HCT116 (cell line): ENCODE data around the gene STPG2. TPM values are rescaled to one million over a fixed set of nuclear protein-coding genes. Genes with fewer than 3 reads are reported as not detected.

Source experiments
- ATAC-seq: fragments of 200-7000 bp; cut with Tn5 transposase; 2 replicates; pipeline ENCODE4 v1.9.1; 2020; ENCODE audit warnings: mild to moderate bottlenecking, moderate library complexity
- BruUV-seq: library from RNA; stranded (reverse); fragments of 400-500 nt; replicated peaks from 2 replicates; lab custom pipeline; 2021; lab: Mats Ljungman, UMichigan
- CTCF ChIA-PET: fragments of 300-600 bp; sonication (Branson Sonifier 250); formaldehyde crosslinking; loops from one replicate; lab custom pipeline; 2021; ENCODE audit warnings: antibody characterized with exemption; lab: Charles Lee
- POLR2A ChIA-PET: fragments of 300-600, 350-600 bp; sonication (Branson Sonifier 250); formaldehyde crosslinking; loops from one replicate; lab custom pipeline; 2021; ENCODE audit warnings: antibody characterized with exemption; lab: Charles Lee
- RAD21 ChIA-PET, 2 experiments: fragments of 300-600 bp; sonication (Branson Sonifier 250); formaldehyde crosslinking; loops; one replicate each; lab custom pipeline; 2023; ENCODE audit warnings: low total read pairs in 2 of 2; ENCODE audit not compliant: uncharacterized antibody in 2 of 2, unreplicated experiment in 2 of 2, low non-redundant PET in 1 of 2; lab: Charles Lee
- DNase-seq: peaks from one replicate; pipeline ENCODE4 v3.0.0-alpha.2; 2010; ENCODE audit warnings: low read depth, low spot score
- H2AFZ ChIP-seq: fragments of 200-600 bp; shearing (Covaris generic), sonication (generic); 2 replicates; pipeline ENCODE4 v1.6.1; 2017; ENCODE audit warnings: low read depth, mixed run types, mixed read lengths, antibody characterized with exemption, low read length; ENCODE audit not compliant: poor library complexity, severe bottlenecking
- H3K27ac ChIP-seq: 2 replicates; pipeline ENCODE4 v1.5.1; 2012; ENCODE audit warnings: low read depth, low read length
- H3K27me3 ChIP-seq: fragments of 200-600 bp; sonication (generic); 2 replicates; pipeline ENCODE4 v1.6.1; 2016; ENCODE audit warnings: mixed run types, low read length, mixed read lengths; ENCODE audit not compliant: insufficient read depth
- H3K36me3 ChIP-seq, 2 experiments: fragments of 200-500 bp in 1 of 2; fragments of 200-600 bp in 1 of 2; sonication (Bioruptor generic) in 1 of 2; sonication (generic) in 1 of 2; 2 replicates each; pipeline versions ENCODE4 v1.5.1 to v1.6.1; 2014 to 2016; ENCODE audit warnings: low read length in 2 of 2, inconsistent platforms in 1 of 2, mixed read lengths in 1 of 2, mixed run types in 1 of 2; ENCODE audit not compliant: insufficient read depth in 2 of 2, control insufficient read depth in 1 of 2
- H3K4me1 ChIP-seq, 2 experiments: fragments of 200-600 bp in 1 of 2; sonication (generic) in 1 of 2; 2 replicates each; pipeline versions ENCODE4 v1.5.1 to v1.6.1; 2012 to 2017; ENCODE audit warnings: low read length in 2 of 2, inconsistent platforms in 1 of 2, mild to moderate bottlenecking in 1 of 2, mixed read lengths in 1 of 2, mixed run types in 1 of 2, moderate library complexity in 1 of 2; ENCODE audit not compliant: insufficient read depth in 2 of 2, control insufficient read depth in 1 of 2
- H3K4me2 ChIP-seq: fragments of 200-600 bp; sonication (generic); 2 replicates; pipeline ENCODE4 v1.6.1; 2017; ENCODE audit warnings: mixed run types, low read length, mixed read lengths
- H3K4me3 ChIP-seq, 2 experiments: fragments of 200-600 bp in 1 of 2; sonication (generic) in 1 of 2; replicated peaks in 1 of 2; 2 replicates each; pipeline ENCODE4 v1.5.1; 2011 to 2016; ENCODE audit warnings: low read length in 2 of 2, control low read depth in 1 of 2, low read depth in 1 of 2, mild to moderate bottlenecking in 1 of 2, mixed read lengths in 1 of 2, mixed run types in 1 of 2
- H3K79me2 ChIP-seq: fragments of 200-600 bp; sonication (generic); 2 replicates; pipeline ENCODE4 v1.6.1; 2017; ENCODE audit warnings: mild to moderate bottlenecking, mixed run types, low read length, moderate library complexity, mixed read lengths; ENCODE audit not compliant: insufficient read depth
- H3K9ac ChIP-seq: fragments of 200-600 bp; sonication (generic); 2 replicates; pipeline ENCODE4 v1.6.1; 2016; ENCODE audit warnings: low read length, mixed read lengths
- H3K9me2 ChIP-seq: fragments of 200-600 bp; sonication (generic), shearing (Covaris generic); 2 replicates; pipeline ENCODE4 v1.6.1; 2017; ENCODE audit warnings: mixed run types, mild to moderate bottlenecking, moderate library complexity; ENCODE audit not compliant: insufficient read depth
- H3K9me3 ChIP-seq, 2 experiments: fragments of 200-500 bp in 1 of 2; fragments of 200-600 bp in 1 of 2; sonication (Bioruptor generic) in 1 of 2; sonication (generic) in 1 of 2; 2 replicates each; pipeline ENCODE4 v1.6.1; 2014 to 2017; ENCODE audit warnings: low read length in 2 of 2, mixed read lengths in 2 of 2, inconsistent platforms in 1 of 2, low read depth in 1 of 2, mild to moderate bottlenecking in 1 of 2, mixed run types in 1 of 2, moderate library complexity in 1 of 2; ENCODE audit not compliant: control insufficient read depth in 1 of 2, insufficient read depth in 1 of 2
- H4K20me1 ChIP-seq: fragments of 200-600 bp; sonication (generic), shearing (Covaris generic); 2 replicates; pipeline ENCODE4 v1.6.1; 2017; ENCODE audit warnings: mixed run types, mild to moderate bottlenecking, moderate library complexity; ENCODE audit not compliant: insufficient read depth
- EGR1 ChIP-seq: IDR thresholded peaks from 2 replicates; pipeline ENCODE4 v1.6.1; 2012; ENCODE audit warnings: low read depth
- FOSL1 ChIP-seq: IDR thresholded peaks from 2 replicates; pipeline ENCODE4 v1.6.1; 2012; ENCODE audit warnings: low read depth
- JUND ChIP-seq: IDR thresholded peaks from 2 replicates; pipeline ENCODE4 v1.6.1; 2012
- SRF ChIP-seq: IDR thresholded peaks from 2 replicates; pipeline ENCODE4 v1.6.1; 2012; ENCODE audit warnings: low read depth
- intact Hi-C: fragments of 100-400 bp; cut with micrococcal nuclease; formaldehyde crosslinking; loops from 2 replicates; pipeline ENCODE4 v1.10.0; 2022
- total RNA-seq: library from RNA; stranded (reverse); gene quantifications from one replicate; pipeline ENCODE4 v1.2.1, GENCODE V29; 2021; ENCODE audit not compliant: unreplicated experiment
- TF ChIP-seq, protein P1 (sequence below): IDR thresholded peaks from 2 replicates; pipeline ENCODE4 v1.6.1; 2012; ENCODE audit warnings: low read depth
- TF ChIP-seq, protein P2 (sequence below), 3 experiments: fragments of 200-600 bp in 1 of 3; sonication (generic) in 1 of 3; IDR thresholded peaks in 2 of 3; conservative IDR thresholded peaks in 1 of 3; 2 replicates each; pipeline ENCODE4 v1.5.1; 2012 to 2017; ENCODE audit warnings: low read depth in 2 of 3, low read length in 2 of 3, antibody characterized with exemption in 1 of 3, borderline replicate concordance in 1 of 3, control low read depth in 1 of 3, mild to moderate bottlenecking in 1 of 3, mixed read lengths in 1 of 3, mixed run types in 1 of 3, moderate library complexity in 1 of 3; ENCODE audit not compliant: insufficient read depth in 1 of 3

STPG2 gene
- total RNA-seq, 1 experiment from 2014 or later = not detected

DNA sequence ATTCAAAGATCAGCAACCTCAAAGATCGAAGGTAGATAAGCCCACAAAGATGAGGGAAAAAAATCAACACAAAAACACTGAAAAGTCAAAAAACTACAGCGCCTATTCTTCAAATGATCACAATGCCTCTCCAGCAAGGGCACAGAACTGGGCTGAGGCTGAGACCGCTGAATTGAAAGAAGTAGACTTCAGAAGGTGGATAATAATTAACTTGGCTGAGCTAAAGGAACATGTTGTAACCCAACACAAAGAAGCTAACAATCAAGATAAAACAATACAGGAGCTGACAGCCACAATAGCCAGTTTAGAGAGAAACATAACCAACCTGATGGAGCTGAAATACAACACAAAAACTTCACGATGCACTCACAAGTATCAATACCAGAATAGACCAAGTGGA is 231.1 kb downstream of the STPG2 start:
- H3K4me2 ChIP-seq = no peak overlapping the region
- H3K4me3 ChIP-seq = no peak overlapping the region
- H3K9me3 ChIP-seq = no peaks in the 10 kb centered on the region
- intact Hi-C loops = no loop called here
- no peaks in the 10 kb centered on the region for H3K79me2 ChIP-seq
- DNase-seq (no peak), ATAC-seq (no peak)
- no peaks in the 10 kb centered on the region for H4K20me1 ChIP-seq
- BruUV-seq = no TSS peak
- no peaks in the 10 kb centered on the region for H3K36me3 ChIP-seq
- H3K9me2 ChIP-seq = no peaks in the 10 kb centered on the region
- CTCF ChIA-PET = no interaction called here
- TF ChIP-seq EGR1 = no peak
- no peak for TF ChIP-seq FOSL1
- TF ChIP-seq JUND = no peak
- no peak for TF ChIP-seq SRF
- TF ChIP-seq, protein P1, sequence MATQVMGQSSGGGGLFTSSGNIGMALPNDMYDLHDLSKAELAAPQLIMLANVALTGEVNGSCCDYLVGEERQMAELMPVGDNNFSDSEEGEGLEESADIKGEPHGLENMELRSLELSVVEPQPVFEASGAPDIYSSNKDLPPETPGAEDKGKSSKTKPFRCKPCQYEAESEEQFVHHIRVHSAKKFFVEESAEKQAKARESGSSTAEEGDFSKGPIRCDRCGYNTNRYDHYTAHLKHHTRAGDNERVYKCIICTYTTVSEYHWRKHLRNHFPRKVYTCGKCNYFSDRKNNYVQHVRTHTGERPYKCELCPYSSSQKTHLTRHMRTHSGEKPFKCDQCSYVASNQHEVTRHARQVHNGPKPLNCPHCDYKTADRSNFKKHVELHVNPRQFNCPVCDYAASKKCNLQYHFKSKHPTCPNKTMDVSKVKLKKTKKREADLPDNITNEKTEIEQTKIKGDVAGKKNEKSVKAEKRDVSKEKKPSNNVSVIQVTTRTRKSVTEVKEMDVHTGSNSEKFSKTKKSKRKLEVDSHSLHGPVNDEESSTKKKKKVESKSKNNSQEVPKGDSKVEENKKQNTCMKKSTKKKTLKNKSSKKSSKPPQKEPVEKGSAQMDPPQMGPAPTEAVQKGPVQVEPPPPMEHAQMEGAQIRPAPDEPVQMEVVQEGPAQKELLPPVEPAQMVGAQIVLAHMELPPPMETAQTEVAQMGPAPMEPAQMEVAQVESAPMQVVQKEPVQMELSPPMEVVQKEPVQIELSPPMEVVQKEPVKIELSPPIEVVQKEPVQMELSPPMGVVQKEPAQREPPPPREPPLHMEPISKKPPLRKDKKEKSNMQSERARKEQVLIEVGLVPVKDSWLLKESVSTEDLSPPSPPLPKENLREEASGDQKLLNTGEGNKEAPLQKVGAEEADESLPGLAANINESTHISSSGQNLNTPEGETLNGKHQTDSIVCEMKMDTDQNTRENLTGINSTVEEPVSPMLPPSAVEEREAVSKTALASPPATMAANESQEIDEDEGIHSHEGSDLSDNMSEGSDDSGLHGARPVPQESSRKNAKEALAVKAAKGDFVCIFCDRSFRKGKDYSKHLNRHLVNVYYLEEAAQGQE = no peak
- TF ChIP-seq, protein P2, sequence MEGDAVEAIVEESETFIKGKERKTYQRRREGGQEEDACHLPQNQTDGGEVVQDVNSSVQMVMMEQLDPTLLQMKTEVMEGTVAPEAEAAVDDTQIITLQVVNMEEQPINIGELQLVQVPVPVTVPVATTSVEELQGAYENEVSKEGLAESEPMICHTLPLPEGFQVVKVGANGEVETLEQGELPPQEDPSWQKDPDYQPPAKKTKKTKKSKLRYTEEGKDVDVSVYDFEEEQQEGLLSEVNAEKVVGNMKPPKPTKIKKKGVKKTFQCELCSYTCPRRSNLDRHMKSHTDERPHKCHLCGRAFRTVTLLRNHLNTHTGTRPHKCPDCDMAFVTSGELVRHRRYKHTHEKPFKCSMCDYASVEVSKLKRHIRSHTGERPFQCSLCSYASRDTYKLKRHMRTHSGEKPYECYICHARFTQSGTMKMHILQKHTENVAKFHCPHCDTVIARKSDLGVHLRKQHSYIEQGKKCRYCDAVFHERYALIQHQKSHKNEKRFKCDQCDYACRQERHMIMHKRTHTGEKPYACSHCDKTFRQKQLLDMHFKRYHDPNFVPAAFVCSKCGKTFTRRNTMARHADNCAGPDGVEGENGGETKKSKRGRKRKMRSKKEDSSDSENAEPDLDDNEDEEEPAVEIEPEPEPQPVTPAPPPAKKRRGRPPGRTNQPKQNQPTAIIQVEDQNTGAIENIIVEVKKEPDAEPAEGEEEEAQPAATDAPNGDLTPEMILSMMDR (IDR thresholded peaks at IDR 0.05 in 2 of 3, conservative IDR thresholded peaks at IDR 0.05 in 1 of 3; ENCODE audit: borderline replicate concordance in 1 of 3, insufficient read depth in 1 of 3, low read depth in 2 of 3, low read length in 2 of 3) = no peak
- TF ChIP-seq, all 23 proteins: peak for 0
- POLR2A ChIA-PET = no interaction called here
- H3K27ac ChIP-seq = no peak overlapping the region
- no peaks in the 10 kb centered on the region for H3K4me1 ChIP-seq
- no peaks in the 10 kb centered on the region for H3K27me3 ChIP-seq
- H3K9ac ChIP-seq = no peak overlapping the region
- RAD21 ChIA-PET = no interaction called here
- no peak overlapping the region for H2AFZ ChIP-seq
